ENCODE measurements around the gene SRRM3. TPM values are rescaled to one million over a fixed set of nuclear protein-coding genes. Genes with fewer than 3 reads are reported as not detected.
A peak's percentile ranks its signal among the peaks of the same experiment; 100 is the strongest.
"Not testable (repeated sequence)": the region's sequence is repeated elsewhere in the genome, so short reads cannot be mapped to it uniquely, and the experiment has no call there.

SRRM3 gene
- polyA plus RNA-seq, 1 donor (not counting 4 experiments of a cell fraction or from before 2014, with no cell fraction given) = 0.30 TPM

DNA sequence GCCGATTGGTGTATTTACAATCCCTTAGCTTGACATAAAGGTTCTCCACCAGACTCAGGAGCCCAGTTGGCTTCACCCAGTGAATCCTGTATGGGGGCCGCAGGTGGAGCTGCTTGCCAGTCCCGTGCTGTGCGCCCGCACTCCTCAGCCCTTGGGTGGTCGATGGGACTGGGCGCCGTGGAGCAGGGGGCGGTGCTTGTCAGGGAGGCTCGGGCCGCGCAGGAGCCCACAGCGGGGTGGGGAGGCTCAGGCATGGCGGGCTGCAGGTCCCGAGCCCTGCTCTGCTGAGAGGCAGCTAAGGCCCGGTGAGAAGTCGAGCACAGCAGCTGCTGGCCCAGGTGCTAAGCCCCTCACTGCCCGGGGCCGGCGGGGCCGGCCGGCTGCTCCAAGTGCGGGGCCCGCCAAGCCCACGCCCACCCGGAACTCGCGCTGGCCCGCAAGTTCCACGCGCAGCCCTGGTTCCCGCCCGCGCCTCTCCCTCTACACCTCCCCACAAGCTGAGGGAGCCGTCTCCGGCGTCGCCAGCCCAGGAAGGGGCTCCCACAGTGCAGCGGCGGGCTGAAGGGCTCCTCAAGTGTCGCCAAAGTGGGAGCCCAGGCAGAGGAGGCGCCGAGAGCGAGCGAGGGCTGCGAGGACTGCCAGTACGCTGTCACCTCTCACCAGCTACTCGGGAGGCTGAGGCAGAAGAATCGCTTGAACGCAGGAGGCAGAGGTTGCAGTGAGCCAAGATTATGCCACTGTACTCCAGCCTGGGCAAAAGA is 107.8 kb downstream of the SRRM3 start:
- H3K79me2 ChIP-seq (ENCODE audit: control insufficient read depth, insufficient read depth, low read length); H3K9ac ChIP-seq (ENCODE audit: control insufficient read depth, extremely low read depth, insufficient read depth, low read length); H3K4me2 ChIP-seq (ENCODE audit: control insufficient read depth, extremely low read depth, insufficient read depth, low read depth, low read length); H3K27me3 ChIP-seq (ENCODE audit: control insufficient read depth, extremely low read depth, insufficient read depth, low read length); H3K4me3 ChIP-seq (ENCODE audit: control insufficient read depth in 2 of 3, extremely low read depth in 1 of 3, insufficient read depth in 2 of 3, low read depth in 1 of 3, low read length in 3 of 3); FAIRE-seq; H4K20me1 ChIP-seq (ENCODE audit: control insufficient read depth, extremely low read depth, insufficient read depth, low read length); H3K27ac ChIP-seq (ENCODE audit: control insufficient read depth, insufficient read depth, low read length); H3K9me3 ChIP-seq (ENCODE audit: control insufficient read depth, low read depth, low read length); dilution Hi-C loops (cut with MboI; ENCODE audit: extremely low pct_ligation_motif_present, low sequenced_read_pairs); H3K36me3 ChIP-seq (ENCODE audit: control insufficient read depth in 2 of 2, extremely low read depth in 1 of 2, insufficient read depth in 2 of 2, low read length in 2 of 2); DNase-seq (ENCODE audit: low read depth, low spot score); H3K9me1 ChIP-seq (ENCODE audit: control insufficient read depth, extremely low read depth, insufficient read depth, low read length); H2AFZ ChIP-seq (ENCODE audit: control insufficient read depth, low read length): not testable (repeated sequence)
- H3K4me1 ChIP-seq (ENCODE audit: control insufficient read depth, extremely low read depth, insufficient read depth, low read length) = peaks cover 36% of the 10 kb centered on the region

DNA sequence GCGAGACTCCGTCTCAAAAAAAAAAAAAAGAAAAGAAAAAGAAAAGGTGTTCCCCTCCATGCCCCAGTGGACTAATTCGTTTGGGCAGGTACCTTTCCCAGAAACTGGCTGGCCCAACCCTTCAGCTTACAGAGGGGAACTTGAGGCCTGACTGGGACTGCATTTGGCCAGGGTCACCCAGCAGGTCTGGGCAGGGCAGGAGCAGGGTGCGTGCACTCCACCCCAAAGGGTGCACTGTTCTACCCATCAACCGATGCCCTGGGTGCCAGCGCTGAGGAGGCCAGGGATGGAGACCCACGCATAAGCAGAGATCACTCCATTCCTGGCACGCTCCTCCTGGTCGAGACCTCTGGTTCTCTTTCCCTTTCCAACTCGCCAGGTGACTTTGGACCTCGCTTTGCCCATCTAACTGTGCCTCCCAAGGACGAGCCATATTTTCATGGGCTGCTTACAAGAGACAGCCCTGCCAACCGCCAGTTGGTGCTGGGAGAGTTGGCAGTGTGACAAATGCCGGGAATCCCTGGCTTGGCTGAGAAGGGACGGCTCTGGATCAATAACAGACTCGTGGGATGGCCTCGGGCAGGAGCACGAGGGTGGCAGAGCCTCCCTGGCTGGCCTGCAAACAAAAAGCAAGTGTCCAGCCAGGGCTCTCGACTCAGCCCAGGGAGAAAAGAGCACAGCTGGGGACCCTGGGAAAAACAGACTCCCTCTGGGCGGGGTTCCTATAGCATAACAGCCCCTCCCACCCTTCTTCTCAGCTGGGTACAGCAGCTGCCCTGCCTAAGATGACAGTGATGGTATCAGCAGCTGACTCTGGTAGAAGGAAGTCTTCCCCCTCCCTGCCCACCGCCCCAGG is 108.6 kb downstream of the SRRM3 start:
- Histone ChIP-seq H2AFZ (ENCODE audit: control insufficient read depth, low read length) (no peak overlapping the region), H3K4me1 (ENCODE audit: control insufficient read depth, extremely low read depth, insufficient read depth, low read length) (peaks cover 28% of the 10 kb centered on the region), H3K9me3 (ENCODE audit: control insufficient read depth, low read depth, low read length) (no peaks in the 10 kb centered on the region), H3K79me2 (ENCODE audit: control insufficient read depth, insufficient read depth, low read length) (no peaks in the 10 kb centered on the region), H3K36me3 (ENCODE audit: control insufficient read depth in 2 of 2, extremely low read depth in 1 of 2, insufficient read depth in 2 of 2, low read length in 2 of 2) (no peaks in the 10 kb centered on the region), H3K27me3 (ENCODE audit: control insufficient read depth, extremely low read depth, insufficient read depth, low read length) (no peaks in the 10 kb centered on the region), H3K9me1 (ENCODE audit: control insufficient read depth, extremely low read depth, insufficient read depth, low read length) (no peaks in the 10 kb centered on the region), H3K9ac (ENCODE audit: control insufficient read depth, extremely low read depth, insufficient read depth, low read length) (peak overlapping the region; percentile 0), H3K4me2 (ENCODE audit: control insufficient read depth, extremely low read depth, insufficient read depth, low read depth, low read length) (peak overlapping the region; percentile 12), H3K27ac (ENCODE audit: control insufficient read depth, insufficient read depth, low read length) (no peak overlapping the region), H4K20me1 (ENCODE audit: control insufficient read depth, extremely low read depth, insufficient read depth, low read length) (no peaks in the 10 kb centered on the region), H3K4me3 (ENCODE audit: control insufficient read depth in 2 of 3, extremely low read depth in 1 of 3, insufficient read depth in 2 of 3, low read depth in 1 of 3, low read length in 3 of 3) (no peak overlapping the region)
- dilution Hi-C loops (cut with MboI; ENCODE audit: extremely low pct_ligation_motif_present, low sequenced_read_pairs) = no loop called here
- TF ChIP-seq, protein P1, sequence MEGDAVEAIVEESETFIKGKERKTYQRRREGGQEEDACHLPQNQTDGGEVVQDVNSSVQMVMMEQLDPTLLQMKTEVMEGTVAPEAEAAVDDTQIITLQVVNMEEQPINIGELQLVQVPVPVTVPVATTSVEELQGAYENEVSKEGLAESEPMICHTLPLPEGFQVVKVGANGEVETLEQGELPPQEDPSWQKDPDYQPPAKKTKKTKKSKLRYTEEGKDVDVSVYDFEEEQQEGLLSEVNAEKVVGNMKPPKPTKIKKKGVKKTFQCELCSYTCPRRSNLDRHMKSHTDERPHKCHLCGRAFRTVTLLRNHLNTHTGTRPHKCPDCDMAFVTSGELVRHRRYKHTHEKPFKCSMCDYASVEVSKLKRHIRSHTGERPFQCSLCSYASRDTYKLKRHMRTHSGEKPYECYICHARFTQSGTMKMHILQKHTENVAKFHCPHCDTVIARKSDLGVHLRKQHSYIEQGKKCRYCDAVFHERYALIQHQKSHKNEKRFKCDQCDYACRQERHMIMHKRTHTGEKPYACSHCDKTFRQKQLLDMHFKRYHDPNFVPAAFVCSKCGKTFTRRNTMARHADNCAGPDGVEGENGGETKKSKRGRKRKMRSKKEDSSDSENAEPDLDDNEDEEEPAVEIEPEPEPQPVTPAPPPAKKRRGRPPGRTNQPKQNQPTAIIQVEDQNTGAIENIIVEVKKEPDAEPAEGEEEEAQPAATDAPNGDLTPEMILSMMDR (optimal IDR thresholded peaks at IDR 0.05 in 1 of 3, IDR thresholded peaks at IDR 0.05 in 1 of 3, conservative IDR thresholded peaks at IDR 0.05 in 1 of 3; ENCODE audit: extremely low read depth in 1 of 3, insufficient read depth in 2 of 3, low read length in 3 of 3) = no peak
- DNase-seq (ENCODE audit: low read depth, low spot score) (no peak), FAIRE-seq (no peak)

DNA sequence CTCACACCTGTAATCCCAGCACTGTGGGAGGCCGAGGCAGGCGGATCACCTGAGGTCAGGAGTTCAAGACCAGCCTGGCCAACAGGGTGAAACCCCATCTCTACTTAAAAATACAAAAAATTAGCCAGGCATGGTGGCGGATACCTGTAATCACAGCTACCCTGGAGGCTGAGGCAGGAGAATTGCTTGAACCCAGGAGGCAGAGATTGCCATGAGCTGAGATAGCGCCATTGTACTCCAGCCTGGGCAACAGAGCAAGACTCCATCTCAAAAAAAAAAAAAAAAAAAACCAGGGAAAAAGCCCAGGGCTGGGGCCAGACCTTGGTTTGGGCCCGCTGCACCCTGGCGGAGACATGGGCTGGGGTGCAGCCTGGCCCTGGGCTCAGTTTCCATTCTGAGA is 110.1 kb downstream of the SRRM3 start:
- H3K9me1 ChIP-seq (ENCODE audit: control insufficient read depth, extremely low read depth, insufficient read depth, low read length); H4K20me1 ChIP-seq (ENCODE audit: control insufficient read depth, extremely low read depth, insufficient read depth, low read length); dilution Hi-C loops (cut with MboI; ENCODE audit: extremely low pct_ligation_motif_present, low sequenced_read_pairs); FAIRE-seq; H3K9ac ChIP-seq (ENCODE audit: control insufficient read depth, extremely low read depth, insufficient read depth, low read length); H3K27ac ChIP-seq (ENCODE audit: control insufficient read depth, insufficient read depth, low read length); H2AFZ ChIP-seq (ENCODE audit: control insufficient read depth, low read length); H3K79me2 ChIP-seq (ENCODE audit: control insufficient read depth, insufficient read depth, low read length); H3K36me3 ChIP-seq (ENCODE audit: control insufficient read depth in 2 of 2, extremely low read depth in 1 of 2, insufficient read depth in 2 of 2, low read length in 2 of 2); H3K9me3 ChIP-seq (ENCODE audit: control insufficient read depth, low read depth, low read length); H3K4me3 ChIP-seq (ENCODE audit: control insufficient read depth in 2 of 3, extremely low read depth in 1 of 3, insufficient read depth in 2 of 3, low read depth in 1 of 3, low read length in 3 of 3); DNase-seq (ENCODE audit: low read depth, low spot score); H3K4me2 ChIP-seq (ENCODE audit: control insufficient read depth, extremely low read depth, insufficient read depth, low read depth, low read length); H3K27me3 ChIP-seq (ENCODE audit: control insufficient read depth, extremely low read depth, insufficient read depth, low read length): not testable (repeated sequence)
- peaks cover 18% of the 10 kb centered on the region for H3K4me1 ChIP-seq (ENCODE audit: control insufficient read depth, extremely low read depth, insufficient read depth, low read length)
